A673 (cell line): ENCODE data around the gene DPP10.

Experiments used
- EZH2 ChIP-seq: fragments of 200-600 bp; sonication (generic); IDR thresholded peaks from 2 replicates; pipeline ENCODE4 v1.6.1; 2017; ENCODE audit warnings: borderline replicate concordance, low read depth, mild to moderate bottlenecking, mixed read lengths, antibody characterized with exemption, low read length; ENCODE audit not compliant: poor library complexity, severe bottlenecking
- TF ChIP-seq, protein P1 (sequence below): fragments of 300-800, 200-600 bp; sonication (generic); conservative IDR thresholded peaks from 2 replicates; pipeline ENCODE4 v1.5.1; 2017; ENCODE audit warnings: low read depth, mild to moderate bottlenecking, antibody characterized with exemption, low read length, moderate library complexity, mixed read lengths

DNA sequence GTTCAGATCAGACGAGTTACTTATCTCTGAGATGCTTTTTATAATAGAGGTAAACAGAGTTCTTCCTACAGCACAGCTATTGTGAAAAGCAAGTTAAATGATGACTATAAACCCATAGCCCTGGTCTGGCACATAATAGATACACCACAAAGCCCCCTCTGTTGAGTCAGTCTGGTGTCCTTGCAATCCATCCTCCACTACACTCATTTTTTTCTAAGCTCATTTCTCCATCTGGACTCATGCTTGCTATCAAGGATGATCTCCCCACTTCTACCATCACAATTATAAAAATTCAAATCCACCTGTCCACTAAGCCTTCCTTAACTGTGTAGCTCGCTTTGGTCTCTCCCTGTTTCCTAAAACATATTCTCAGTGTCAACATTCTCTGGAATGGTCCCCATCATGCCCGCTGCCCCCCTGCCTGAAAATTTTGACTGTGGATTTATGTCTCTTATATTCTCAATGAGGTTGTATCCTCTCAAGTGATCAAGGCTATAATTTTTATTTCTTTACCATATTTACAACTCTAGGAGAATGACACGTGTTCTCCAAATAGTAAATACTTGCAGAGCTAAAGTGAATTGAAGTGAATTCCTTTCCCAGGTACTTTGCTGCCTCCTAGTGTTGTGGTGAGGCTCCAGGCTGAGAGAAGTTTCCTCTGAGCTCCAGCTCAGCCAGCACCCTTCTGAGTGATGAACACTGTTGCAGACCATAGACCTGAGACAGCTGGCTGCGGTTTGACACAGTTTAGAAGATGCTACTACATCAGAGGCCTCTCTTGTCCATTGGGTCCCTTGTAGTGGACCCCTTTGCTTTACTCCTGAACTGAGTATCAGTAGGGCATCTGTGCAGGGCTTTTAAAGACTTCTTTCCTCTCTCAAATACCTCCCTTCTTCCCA is 108.7 kb downstream of the DPP10 start:
- TF ChIP-seq, protein P1, sequence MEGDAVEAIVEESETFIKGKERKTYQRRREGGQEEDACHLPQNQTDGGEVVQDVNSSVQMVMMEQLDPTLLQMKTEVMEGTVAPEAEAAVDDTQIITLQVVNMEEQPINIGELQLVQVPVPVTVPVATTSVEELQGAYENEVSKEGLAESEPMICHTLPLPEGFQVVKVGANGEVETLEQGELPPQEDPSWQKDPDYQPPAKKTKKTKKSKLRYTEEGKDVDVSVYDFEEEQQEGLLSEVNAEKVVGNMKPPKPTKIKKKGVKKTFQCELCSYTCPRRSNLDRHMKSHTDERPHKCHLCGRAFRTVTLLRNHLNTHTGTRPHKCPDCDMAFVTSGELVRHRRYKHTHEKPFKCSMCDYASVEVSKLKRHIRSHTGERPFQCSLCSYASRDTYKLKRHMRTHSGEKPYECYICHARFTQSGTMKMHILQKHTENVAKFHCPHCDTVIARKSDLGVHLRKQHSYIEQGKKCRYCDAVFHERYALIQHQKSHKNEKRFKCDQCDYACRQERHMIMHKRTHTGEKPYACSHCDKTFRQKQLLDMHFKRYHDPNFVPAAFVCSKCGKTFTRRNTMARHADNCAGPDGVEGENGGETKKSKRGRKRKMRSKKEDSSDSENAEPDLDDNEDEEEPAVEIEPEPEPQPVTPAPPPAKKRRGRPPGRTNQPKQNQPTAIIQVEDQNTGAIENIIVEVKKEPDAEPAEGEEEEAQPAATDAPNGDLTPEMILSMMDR = peak; percentile 60
- TF ChIP-seq EZH2 = no peak
